Measurements from ENCODE around the gene SELENOI.
"Not testable (repeated sequence)": the region's sequence is repeated elsewhere in the genome, so short reads cannot be mapped to it uniquely, and the experiment has no call there.

Gene SELENOI

GRCh38 chr2:26327291-26328272 is 18.4 kb upstream of the SELENOI start:
- DNase-seq: peak; percentile 34

GRCh38 chr2:26329083-26329482 is 16.9 kb upstream of the SELENOI start:
- not testable (repeated sequence) for DNase-seq

GRCh38 chr2:26330114-26330549 is 15.8 kb upstream of the SELENOI start:
- peak; percentile 46 for DNase-seq

- DNase-seq: no peak
Observed at GRCh38 chr2:26330604-26331003, 15.3 kb upstream of the SELENOI start.

- DNase-seq: not testable (repeated sequence)
Observed at GRCh38 chr2:26331321-26331720, 14.6 kb upstream of the SELENOI start.

GRCh38 chr2:26333293-26333692 is 12.7 kb upstream of the SELENOI start:
- DNase-seq: no peak

GRCh38 chr2:26335231-26335630 is 10.7 kb upstream of the SELENOI start:
- no peak for DNase-seq

- DNase-seq: no peak
Observed at GRCh38 chr2:26336719-26337118, 9.2 kb upstream of the SELENOI start.

- no peak for DNase-seq
Observed at GRCh38 chr2:26337298-26337697, 8.6 kb upstream of the SELENOI start.

GRCh38 chr2:26340831-26341230 is 5.1 kb upstream of the SELENOI start:
- no peak for DNase-seq

- DNase-seq: no peak
Observed at GRCh38 chr2:26344581-26345282, 1.2 kb upstream of the SELENOI start.

GRCh38 chr2:26345283-26345544 is 729 bp upstream of the SELENOI start:
- DNase-seq: no peak

- peak; percentile 45 for DNase-seq
Observed at GRCh38 chr2:26346454-26347053, 611 bp downstream of the SELENOI start, which contains the start of gene ADGRF3. Gene ADGRF3 (minus strand): TSS chr2:26346789. CDS start chr2:26346234, 555 bp downstream.

GRCh38 chr2:26347286-26347865 is 1.4 kb downstream of the SELENOI start:
- DNase-seq: no peak

- no peak for DNase-seq
Observed at GRCh38 chr2:26349690-26350089, 3.7 kb downstream of the SELENOI start.

GRCh38 chr2:26351375-26352090 is 5.6 kb downstream of the SELENOI start:
- no peak for DNase-seq

GRCh38 chr2:26352892-26353291 is 6.9 kb downstream of the SELENOI start:
- DNase-seq: no peak

GRCh38 chr2:26354469-26354868 is 8.5 kb downstream of the SELENOI start:
- not testable (repeated sequence) for DNase-seq

GRCh38 chr2:26355038-26355995 is 9.4 kb downstream of the SELENOI start:
- no peak for DNase-seq

GRCh38 chr2:26356111-26356510 is 10.2 kb downstream of the SELENOI start:
- no peak for DNase-seq

- no peak for DNase-seq
Observed at GRCh38 chr2:26356771-26357170, 10.8 kb downstream of the SELENOI start.

Data from SIG-M5 (cell line).